KMS-11 (cell line): Measurements from ENCODE around the gene CNGA1.

Experiments
- H2AFZ ChIP-seq: fragments of 200-600 bp; sonication (generic); 2 replicates; pipeline ENCODE4 v1.6.1; 2016; ENCODE audit warnings: antibody characterized with exemption, mixed run types, low read depth
- H3K27ac ChIP-seq: fragments of 200-600 bp; sonication (generic); 2 replicates; pipeline ENCODE4 v1.6.1; 2016; ENCODE audit warnings: mild to moderate bottlenecking, mixed run types
- H3K27me3 ChIP-seq: fragments of 200-600 bp; sonication (generic); 2 replicates; pipeline ENCODE4 v1.6.1; 2017; ENCODE audit warnings: mild to moderate bottlenecking, low read depth, mixed run types, moderate library complexity; ENCODE audit not compliant: insufficient read depth
- H3K36me3 ChIP-seq: fragments of 200-600 bp; sonication (generic); 2 replicates; pipeline ENCODE4 v1.6.1; 2017; ENCODE audit warnings: mild to moderate bottlenecking, mixed run types; ENCODE audit not compliant: insufficient read depth
- H3K4me1 ChIP-seq: fragments of 200-600 bp; sonication (generic); 2 replicates; pipeline ENCODE4 v1.6.1; 2016; ENCODE audit warnings: mild to moderate bottlenecking, low read depth, mixed run types; ENCODE audit not compliant: poor library complexity, severe bottlenecking
- H3K4me2 ChIP-seq: fragments of 200-600 bp; sonication (generic); 2 replicates; pipeline ENCODE4 v1.7.0; 2016; ENCODE audit warnings: mild to moderate bottlenecking, mixed run types
- H3K4me3 ChIP-seq: fragments of 200-600 bp; sonication (generic); IDR thresholded peaks from 2 replicates; pipeline ENCODE4 v1.6.1; 2017; ENCODE audit warnings: low read depth, low read length, mixed read lengths; ENCODE audit not compliant: insufficient read depth
- H3K79me2 ChIP-seq: fragments of 200-600 bp; sonication (generic); 2 replicates; pipeline ENCODE4 v1.6.1; 2016; ENCODE audit warnings: low read depth, mixed run types; ENCODE audit not compliant: insufficient read depth
- H3K9ac ChIP-seq: fragments of 200-600 bp; sonication (generic); 2 replicates; pipeline ENCODE4 v1.6.1; 2016; ENCODE audit warnings: mild to moderate bottlenecking, mixed run types
- H4K20me1 ChIP-seq: fragments of 200-600 bp; sonication (generic); 2 replicates; pipeline ENCODE4 v1.6.1; 2016; ENCODE audit warnings: mild to moderate bottlenecking, mixed run types; ENCODE audit not compliant: insufficient read depth
- CTCF ChIP-seq: fragments of 200-600 bp; sonication (generic); conservative IDR thresholded peaks from 2 replicates; pipeline ENCODE4 v1.6.1; 2017; ENCODE audit warnings: low read depth, mild to moderate bottlenecking, antibody characterized with exemption, low read length, moderate library complexity, mixed read lengths

The CNGA1 gene

GRCh38 chr4:47915378-47915777 is 101.1 kb downstream of the CNGA1 start:
- Histone ChIP-seq H3K27ac (no peak overlapping the region), H3K4me2 (peak overlapping the region; percentile 74), H2AFZ (peak overlapping the region; percentile 68), H3K9ac (peak overlapping the region; percentile 18; the same call in 1 of the 2 replicates), H4K20me1 (no peaks in the 10 kb centered on the region), H3K36me3 (no peaks in the 10 kb centered on the region), H3K79me2 (peaks cover 18% of the 10 kb centered on the region; the same call in 1 of the 2 replicates), H3K4me1 (peaks cover 4% of the 10 kb centered on the region), H3K27me3 (no peaks in the 10 kb centered on the region), H3K4me3 (no peak overlapping the region)
- no peak for TF ChIP-seq CTCF

GRCh38 chr4:47914926-47915237 is 101.6 kb downstream of the CNGA1 start:
- Histone ChIP-seq H3K4me3 (no peak overlapping the region), H3K36me3 (no peaks in the 10 kb centered on the region), H3K4me1 (peaks cover 4% of the 10 kb centered on the region), H3K4me2 (peak overlapping the region; percentile 74), H3K27me3 (no peaks in the 10 kb centered on the region), H2AFZ (peak overlapping the region; percentile 68), H4K20me1 (no peaks in the 10 kb centered on the region), H3K79me2 (peaks cover 18% of the 10 kb centered on the region; the same call in 1 of the 2 replicates), H3K27ac (no peak overlapping the region), H3K9ac (peak overlapping the region; percentile 18; the same call in 1 of the 2 replicates)
- TF ChIP-seq CTCF, result no peak

GRCh38 chr4:47914220-47914925 is 102.1 kb downstream of the CNGA1 start, which contains the start of gene NFXL1:
NFXL1 (minus strand) TSS chr4:47914583; CDS start chr4:47914203, 380 bp downstream.
- H3K27ac ChIP-seq, result peak within 1 kb of the TSS; percentile 78
- H3K4me3 ChIP-seq, result peak within 1 kb of the TSS; percentile 91
- no peaks in the 10 kb centered on the region for H3K27me3 ChIP-seq
- H3K36me3 ChIP-seq, result no peaks in the 10 kb centered on the region
- no peak for TF ChIP-seq CTCF
- peak within 1 kb of the TSS; percentile 96 for H3K4me2 ChIP-seq
- H4K20me1 ChIP-seq, result no peaks in the 10 kb centered on the region
- H3K4me1 ChIP-seq, result peaks cover 4% of the 10 kb centered on the region
- H2AFZ ChIP-seq, result peak within 1 kb of the TSS; percentile 84
- H3K79me2 ChIP-seq, result peaks cover 18% of the 10 kb centered on the region; the same call in 1 of the 2 replicates
- peak within 1 kb of the TSS; percentile 94 for H3K9ac ChIP-seq

GRCh38 chr4:47913861-47914219 is 102.6 kb downstream of the CNGA1 start:
- Histone ChIP-seq H3K27ac (peak overlapping the region; percentile 78), H4K20me1 (no peaks in the 10 kb centered on the region), H3K4me1 (peaks cover 4% of the 10 kb centered on the region), H3K4me3 (peak overlapping the region; percentile 91), H3K79me2 (peaks cover 18% of the 10 kb centered on the region; the same call in 1 of the 2 replicates), H3K27me3 (no peaks in the 10 kb centered on the region), H3K9ac (peak overlapping the region; percentile 94), H3K36me3 (no peaks in the 10 kb centered on the region), H2AFZ (peak overlapping the region; percentile 84), H3K4me2 (peak overlapping the region; percentile 96)
- TF ChIP-seq CTCF, result no peak
